ENCODE data around the gene GFI1.

The GFI1 gene

DNA sequence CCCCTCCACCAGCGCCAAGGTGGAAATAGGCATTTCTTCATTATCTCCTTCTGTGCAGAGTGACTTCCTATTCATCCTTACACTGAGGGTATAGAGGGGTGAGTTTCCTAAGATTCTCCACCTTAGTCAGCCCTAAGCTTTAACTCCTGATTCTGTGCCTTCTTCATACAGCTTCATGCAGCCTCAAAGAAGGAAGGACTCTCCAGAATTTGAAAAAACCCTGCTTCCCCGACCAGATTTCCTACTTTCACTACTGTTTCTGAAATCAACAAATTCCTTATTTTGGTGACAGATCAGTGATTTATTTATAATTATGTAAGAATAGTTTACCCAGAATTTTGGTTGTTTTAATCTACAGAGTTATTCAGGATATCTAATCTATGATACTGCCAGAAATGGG, 28.6 kb downstream of the GFI1 start:
- H3K9me3 ChIP-seq (ENCODE audit: severe bottlenecking): no peaks in the 10 kb centered on the region
- TF ChIP-seq, protein P1, sequence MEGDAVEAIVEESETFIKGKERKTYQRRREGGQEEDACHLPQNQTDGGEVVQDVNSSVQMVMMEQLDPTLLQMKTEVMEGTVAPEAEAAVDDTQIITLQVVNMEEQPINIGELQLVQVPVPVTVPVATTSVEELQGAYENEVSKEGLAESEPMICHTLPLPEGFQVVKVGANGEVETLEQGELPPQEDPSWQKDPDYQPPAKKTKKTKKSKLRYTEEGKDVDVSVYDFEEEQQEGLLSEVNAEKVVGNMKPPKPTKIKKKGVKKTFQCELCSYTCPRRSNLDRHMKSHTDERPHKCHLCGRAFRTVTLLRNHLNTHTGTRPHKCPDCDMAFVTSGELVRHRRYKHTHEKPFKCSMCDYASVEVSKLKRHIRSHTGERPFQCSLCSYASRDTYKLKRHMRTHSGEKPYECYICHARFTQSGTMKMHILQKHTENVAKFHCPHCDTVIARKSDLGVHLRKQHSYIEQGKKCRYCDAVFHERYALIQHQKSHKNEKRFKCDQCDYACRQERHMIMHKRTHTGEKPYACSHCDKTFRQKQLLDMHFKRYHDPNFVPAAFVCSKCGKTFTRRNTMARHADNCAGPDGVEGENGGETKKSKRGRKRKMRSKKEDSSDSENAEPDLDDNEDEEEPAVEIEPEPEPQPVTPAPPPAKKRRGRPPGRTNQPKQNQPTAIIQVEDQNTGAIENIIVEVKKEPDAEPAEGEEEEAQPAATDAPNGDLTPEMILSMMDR (IDR thresholded peaks at IDR 0.05; ENCODE audit: low read depth, low read length): no peak
- no peak overlapping the region for H3K4me3 ChIP-seq (ENCODE audit: low read depth, low read length)
- no peaks in the 10 kb centered on the region for H3K36me3 ChIP-seq
- H3K27me3 ChIP-seq (ENCODE audit: insufficient read depth, low read depth, severe bottlenecking): no peaks in the 10 kb centered on the region
- no peak for DNase-seq
- H3K27ac ChIP-seq: no peak overlapping the region

GRCh38 chr1:92447976-92448375, 38.7 kb downstream of the GFI1 start:
- no peak for DNase-seq
- H3K27ac ChIP-seq: no peak overlapping the region
- H3K27me3 ChIP-seq (ENCODE audit: insufficient read depth, low read depth, severe bottlenecking): no peaks in the 10 kb centered on the region
- no peak overlapping the region for H3K4me3 ChIP-seq (ENCODE audit: low read depth, low read length)
- TF ChIP-seq, protein P1 (IDR thresholded peaks at IDR 0.05; ENCODE audit: low read depth, low read length): no peak
- H3K9me3 ChIP-seq (ENCODE audit: severe bottlenecking): no peaks in the 10 kb centered on the region
- no peaks in the 10 kb centered on the region for H3K36me3 ChIP-seq

DNA sequence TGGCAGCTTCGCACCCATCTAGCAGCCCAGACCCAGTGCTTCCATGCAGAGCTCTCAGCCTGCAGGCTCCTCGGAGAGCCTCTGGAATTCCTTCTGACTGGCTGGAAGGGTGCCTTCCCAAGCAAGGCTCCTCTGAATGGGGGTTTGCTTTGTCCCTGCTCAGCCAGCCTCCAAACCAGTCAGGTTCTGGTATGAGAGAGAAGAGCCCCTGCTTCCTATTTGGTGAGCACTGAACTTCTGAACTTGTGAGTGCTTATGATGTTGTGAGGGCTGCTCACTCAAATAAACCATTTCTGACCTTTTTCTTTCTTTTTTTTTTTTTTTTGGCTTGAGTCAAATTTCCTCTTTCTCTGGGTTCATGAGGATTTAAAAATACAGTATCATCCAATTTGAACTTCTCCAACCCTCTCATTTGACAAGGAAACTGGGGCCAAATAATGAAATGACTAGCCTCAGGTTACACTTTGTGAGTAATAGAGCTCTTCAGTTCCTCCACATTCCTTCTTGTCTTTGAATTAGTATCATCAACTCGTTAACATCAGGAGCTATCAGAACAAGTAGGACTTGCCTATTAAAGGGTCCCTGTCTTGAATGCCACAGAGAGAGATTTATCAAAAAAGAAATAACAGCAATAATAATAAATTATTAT, 39.6 kb downstream of the GFI1 start:
- Histone ChIP-seq H3K27me3 (ENCODE audit: insufficient read depth, low read depth, severe bottlenecking) (no peaks in the 10 kb centered on the region), H3K27ac (no peak overlapping the region), H3K4me3 (ENCODE audit: low read depth, low read length) (no peak overlapping the region), H3K9me3 (ENCODE audit: severe bottlenecking) (no peaks in the 10 kb centered on the region), H3K36me3 (no peaks in the 10 kb centered on the region)
- TF ChIP-seq, protein P1 (IDR thresholded peaks at IDR 0.05; ENCODE audit: low read depth, low read length): no peak
- DNase-seq: no peak

DNA sequence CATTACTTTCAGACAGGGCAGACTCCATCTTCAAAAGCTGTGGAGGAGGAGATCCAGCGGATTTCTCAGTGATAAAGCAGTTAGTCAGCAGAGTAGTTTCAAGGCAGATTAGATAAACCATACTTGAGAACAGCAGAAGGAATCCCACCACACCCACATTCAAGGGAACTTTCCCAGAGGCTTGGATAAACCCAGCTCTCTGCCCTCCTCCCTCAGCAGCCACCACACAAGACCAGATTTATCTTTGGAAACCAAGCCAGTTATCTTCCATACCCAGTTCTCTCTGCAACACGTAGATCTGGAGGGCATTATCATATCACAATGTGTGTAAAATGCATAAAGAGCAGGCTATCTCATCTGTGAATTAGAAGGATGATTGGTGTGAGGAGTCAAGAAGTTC, 40.2 kb downstream of the GFI1 start:
- H3K4me3 ChIP-seq (ENCODE audit: low read depth, low read length): no peak overlapping the region
- no peak overlapping the region for H3K27ac ChIP-seq
- H3K27me3 ChIP-seq (ENCODE audit: insufficient read depth, low read depth, severe bottlenecking): no peaks in the 10 kb centered on the region
- H3K9me3 ChIP-seq (ENCODE audit: severe bottlenecking): no peaks in the 10 kb centered on the region
- TF ChIP-seq, protein P1 (IDR thresholded peaks at IDR 0.05; ENCODE audit: low read depth, low read length): no peak
- DNase-seq: no peak
- no peaks in the 10 kb centered on the region for H3K36me3 ChIP-seq

DNA sequence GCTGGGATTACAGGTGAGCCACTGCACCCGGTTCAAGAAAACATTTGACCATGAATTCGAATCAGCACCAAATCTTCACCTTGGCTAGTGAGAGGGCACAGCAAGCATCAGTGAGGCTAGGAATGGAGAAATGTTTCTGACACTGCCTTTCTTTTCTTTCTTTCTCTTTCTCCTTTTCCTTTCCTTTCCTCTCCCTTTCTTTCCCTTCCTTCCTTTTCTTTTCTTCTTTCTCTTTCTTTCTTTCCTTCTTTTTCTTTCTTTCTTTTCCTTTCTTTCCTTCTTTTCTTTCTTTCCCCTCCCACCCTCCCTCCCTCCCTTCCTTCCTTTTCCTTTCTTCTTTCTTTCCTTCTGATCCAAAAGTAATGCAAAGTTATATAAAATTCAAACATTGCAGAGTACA, 40.9 kb downstream of the GFI1 start:
- no peaks in the 10 kb centered on the region for H3K9me3 ChIP-seq (ENCODE audit: severe bottlenecking)
- no peaks in the 10 kb centered on the region for H3K27me3 ChIP-seq (ENCODE audit: insufficient read depth, low read depth, severe bottlenecking)
- no peaks in the 10 kb centered on the region for H3K36me3 ChIP-seq
- H3K4me3 ChIP-seq (ENCODE audit: low read depth, low read length): no peak overlapping the region
- no peak overlapping the region for H3K27ac ChIP-seq
- TF ChIP-seq, protein P1 (IDR thresholded peaks at IDR 0.05; ENCODE audit: low read depth, low read length): no peak
- no peak for DNase-seq

GRCh38 chr1:92444351-92444750, 42.4 kb downstream of the GFI1 start:
- TF ChIP-seq, protein P1 (IDR thresholded peaks at IDR 0.05; ENCODE audit: low read depth, low read length): no peak
- Histone ChIP-seq H3K36me3 (no peaks in the 10 kb centered on the region), H3K4me3 (ENCODE audit: low read depth, low read length) (no peak overlapping the region), H3K27me3 (ENCODE audit: insufficient read depth, low read depth, severe bottlenecking) (no peaks in the 10 kb centered on the region), H3K27ac (no peak overlapping the region), H3K9me3 (ENCODE audit: severe bottlenecking) (no peaks in the 10 kb centered on the region)
- DNase-seq: no peak

Measured in WERI-Rb-1 (cell line).